Activated CD4-positive, CD25-positive, alpha-beta regulatory T cell treated with anti-CD3 and anti-CD28 coated beads, Interleukin-2, amount 50 U/mL, for 16 hours (primary cell): Measurements from ENCODE around the gene IARS2.
"Not testable (repeated sequence)": the region's sequence is repeated elsewhere in the genome, so short reads cannot be mapped to it uniquely, and the experiment has no call there.

Experiments used
- DNase-seq: peaks from one replicate; pipeline ENCODE4 v3.0.0-alpha.2; 2020; ENCODE audit warnings: low read depth, low spot score

The IARS2 gene

DNA sequence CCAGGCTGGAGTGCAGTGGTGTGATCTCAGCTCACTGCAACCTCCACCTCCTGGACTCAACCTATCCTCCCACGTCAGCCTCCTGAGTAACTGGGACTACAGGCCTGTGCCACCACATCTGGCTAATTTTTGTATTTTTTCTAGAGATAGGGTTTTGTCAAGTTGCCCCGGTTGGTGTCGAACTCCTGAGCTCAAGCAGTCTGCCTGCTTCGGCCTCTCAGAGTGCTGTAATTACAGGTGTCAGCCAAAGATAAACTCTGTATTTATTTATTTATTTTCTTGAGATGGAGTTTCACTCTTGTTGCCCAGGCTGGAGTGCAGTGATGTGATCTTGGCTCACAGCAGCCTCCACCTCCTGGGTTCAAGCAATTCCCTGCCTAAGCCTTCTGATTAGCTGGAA, 18.7 kb downstream of the IARS2 start:
- DNase-seq, result not testable (repeated sequence)

DNA sequence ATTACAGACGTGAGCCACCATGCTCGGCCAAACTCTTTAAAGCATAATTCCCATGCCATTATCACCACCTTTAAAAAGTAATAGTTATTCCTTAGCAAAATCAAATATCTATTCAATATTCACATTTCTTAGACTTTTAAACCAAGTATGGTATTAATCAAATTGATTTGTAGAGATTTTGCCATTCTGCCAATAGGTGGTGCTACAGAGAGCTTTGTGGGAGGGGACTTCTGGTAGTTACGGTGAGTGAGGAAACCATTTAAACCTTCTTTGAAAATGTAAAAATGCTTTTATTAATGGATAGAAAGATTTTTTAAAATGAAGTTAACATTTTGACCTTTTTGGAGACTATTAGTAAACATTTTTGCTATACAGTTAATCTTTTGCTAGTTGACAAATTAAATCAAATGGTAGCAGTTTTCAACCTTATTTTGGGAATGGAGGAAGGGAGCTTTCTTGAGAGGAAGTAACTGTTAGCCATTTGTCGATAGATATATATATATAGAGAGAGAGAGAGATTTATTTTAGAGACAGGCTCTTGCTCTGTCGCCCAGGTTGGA, 19.3 kb downstream of the IARS2 start:
- DNase-seq, result no peak

DNA sequence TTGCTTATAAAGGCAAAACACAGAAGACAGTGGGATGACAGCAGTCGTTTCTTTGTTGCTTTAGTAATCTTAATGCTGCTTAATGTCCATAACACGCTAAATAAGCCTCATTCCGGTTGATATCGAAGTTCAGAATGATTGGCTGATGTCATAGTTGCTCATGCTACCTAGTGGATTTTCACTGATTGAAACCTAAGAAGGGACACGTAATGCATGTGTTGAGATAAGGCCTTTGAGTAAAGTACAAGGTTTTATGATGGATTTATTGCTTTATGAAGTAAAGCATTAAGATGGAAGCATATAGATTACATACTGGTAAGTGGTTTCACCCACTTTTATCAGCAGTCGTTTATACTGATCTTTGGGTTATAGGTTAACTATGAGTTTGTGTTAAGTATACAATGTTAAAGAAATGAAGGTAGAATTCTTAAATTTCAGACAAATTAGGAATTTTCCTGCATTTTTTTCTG, 25.1 kb downstream of the IARS2 start:
- no peak for DNase-seq

DNA sequence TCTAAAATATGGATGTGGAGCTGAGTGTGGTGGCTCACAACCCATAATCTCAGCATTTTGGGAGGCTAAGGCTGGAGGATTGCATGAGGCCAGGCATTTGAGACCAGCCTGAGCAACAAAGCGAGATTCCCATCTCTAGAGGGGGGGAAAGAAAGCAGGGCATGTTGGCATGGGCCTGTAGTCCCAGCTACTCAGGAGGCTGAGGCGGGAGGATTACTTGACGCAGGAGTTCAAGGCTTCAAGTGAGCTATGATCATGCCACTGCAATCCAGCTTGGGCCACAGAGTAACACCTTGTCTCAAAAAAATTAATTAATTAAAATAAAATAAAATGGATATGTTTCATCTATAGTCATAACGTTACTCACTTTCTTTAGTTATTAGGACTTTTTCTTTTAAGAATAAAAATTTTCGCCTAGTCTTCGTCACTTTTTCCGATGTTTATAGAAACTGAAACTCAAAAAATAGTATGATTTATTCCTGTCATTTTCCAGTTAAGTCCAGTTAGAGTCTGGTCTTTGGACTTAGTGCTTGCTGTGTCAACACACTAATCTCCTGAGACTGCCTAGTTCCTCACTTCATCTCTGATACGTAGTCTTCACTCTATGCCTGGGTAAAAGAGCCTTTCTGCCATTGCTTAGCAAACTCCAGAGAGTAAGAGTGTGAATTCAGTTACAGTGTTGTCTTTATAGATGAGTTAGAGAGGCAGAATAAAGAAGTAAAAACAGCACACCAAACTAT, 28.0 kb downstream of the IARS2 start:
- no peak for DNase-seq

DNA sequence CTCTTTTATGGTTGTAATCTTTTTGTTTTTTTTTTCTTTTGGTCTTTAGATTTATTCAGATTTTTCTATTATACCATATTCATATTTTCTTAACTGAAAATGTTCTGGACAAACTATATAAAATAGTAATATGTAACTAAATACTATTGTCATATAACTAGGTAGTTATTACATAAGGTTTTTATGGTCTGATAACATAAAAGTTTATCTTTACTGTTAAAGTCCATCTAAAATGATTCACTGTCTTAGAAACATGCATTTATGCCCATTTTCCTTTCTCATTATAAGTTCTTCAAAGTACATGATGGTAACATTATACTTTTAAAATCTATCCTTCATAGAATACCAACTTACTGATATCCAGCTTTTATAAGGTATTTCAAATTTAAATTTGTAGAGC, 29.1 kb downstream of the IARS2 start:
- no peak for DNase-seq

DNA sequence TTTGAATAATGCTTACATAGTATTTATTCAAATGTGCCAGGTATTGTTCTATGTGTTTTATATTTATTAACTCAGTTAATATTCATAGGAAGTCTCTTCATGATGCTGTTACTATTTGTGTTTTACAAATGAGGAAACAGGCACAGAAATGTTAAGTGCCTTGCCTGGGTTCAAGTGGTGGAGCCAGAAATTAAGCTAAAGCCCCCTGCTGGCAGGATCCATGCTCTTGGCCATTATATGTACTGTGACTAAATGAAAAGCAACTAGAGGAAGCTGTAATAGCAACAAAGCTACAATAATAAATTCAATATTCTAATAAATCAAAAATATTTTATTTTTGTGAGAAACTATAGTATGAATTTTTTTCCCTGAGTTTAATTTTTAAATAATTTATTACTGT, 30.0 kb downstream of the IARS2 start:
- DNase-seq, result no peak

DNA sequence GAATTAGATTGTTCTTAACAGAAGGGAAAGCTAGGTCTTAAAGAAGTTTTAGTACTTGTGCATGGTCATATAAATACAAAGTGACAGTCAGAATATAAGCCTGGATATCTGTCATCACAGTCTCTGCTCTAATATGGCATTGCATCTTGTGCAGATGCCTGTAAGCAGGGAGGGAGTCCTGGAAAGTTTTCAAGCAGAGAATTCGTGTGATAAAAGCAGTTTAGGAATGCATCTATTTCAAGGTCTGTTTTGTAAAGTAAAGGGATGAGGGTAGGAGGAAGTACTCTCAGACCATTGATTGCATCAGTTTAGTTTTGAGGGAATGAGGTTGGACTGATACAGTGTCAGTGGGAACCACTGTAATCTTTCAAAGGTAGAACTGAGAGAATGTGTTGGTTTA, 30.6 kb downstream of the IARS2 start:
- no peak for DNase-seq

DNA sequence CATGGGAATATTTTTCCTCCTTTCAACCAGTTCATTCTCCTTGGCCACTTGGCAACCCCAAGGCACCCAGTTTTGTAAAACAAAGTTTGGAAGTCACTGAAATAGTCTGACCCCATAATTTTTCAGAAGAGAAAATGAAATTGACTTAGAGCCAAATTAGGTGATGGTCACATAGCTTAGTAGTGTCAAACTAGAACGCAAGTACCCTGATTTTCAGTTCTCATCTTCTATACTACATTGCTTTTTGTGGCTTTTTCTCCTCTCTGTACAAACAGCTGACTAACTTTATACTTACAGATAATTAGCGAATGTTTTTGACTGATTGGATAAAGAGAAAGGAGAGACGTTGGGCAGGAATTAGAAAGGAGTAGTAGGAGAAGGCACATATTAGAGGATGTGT, 33.1 kb downstream of the IARS2 start:
- DNase-seq, result no peak

DNA sequence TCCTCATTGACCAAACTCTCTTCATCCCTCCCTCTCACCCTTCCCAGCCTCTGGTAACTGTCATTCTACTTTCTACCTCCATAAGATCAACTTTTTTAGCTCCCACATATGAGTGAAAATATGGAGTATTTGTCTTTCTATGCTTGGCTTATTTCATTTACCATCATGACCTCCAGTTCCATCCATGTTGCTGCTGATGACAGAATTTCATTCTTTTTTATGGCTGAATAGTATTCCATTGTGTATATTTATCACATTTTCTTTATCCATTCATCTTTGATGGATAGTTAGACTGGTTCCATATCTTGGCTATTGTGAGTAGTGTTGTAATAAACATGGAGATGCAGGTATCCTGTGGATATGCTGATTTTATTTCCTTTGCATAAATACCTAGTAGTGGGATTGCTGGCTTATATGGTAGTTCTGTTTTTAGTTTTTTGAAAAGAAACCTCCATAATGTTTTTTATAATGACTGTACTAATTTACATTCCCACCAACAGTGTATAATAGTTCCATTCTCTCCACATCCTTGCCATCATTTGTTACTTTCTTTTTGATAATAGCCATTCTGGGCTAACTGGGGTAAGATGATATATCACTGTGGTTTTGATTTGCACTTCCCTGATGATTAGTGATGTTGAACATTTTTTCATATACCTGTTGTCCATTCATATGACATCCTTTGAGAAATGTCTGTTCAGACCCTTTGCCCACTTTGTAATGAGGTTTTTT, 35.7 kb downstream of the IARS2 start:
- no peak for DNase-seq

DNA sequence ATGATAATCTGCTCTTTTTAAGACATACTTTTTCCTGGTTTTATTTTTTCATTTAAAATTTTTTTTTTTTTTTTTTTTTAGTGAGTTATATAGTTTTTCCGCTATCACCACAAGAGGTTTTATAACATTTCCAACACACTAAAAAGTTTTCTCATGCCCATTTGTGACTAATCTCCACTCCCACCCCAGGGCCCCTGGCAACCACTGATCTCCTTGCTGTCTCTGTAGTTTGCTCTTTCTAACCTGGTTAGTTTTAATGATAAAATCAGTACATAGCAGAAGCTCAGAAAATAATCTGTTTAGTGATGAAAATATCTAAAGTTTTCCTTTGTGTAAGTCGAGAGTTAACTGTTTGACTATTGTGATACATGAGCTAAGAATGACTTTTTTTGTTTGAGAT, 41.8 kb downstream of the IARS2 start:
- no peak for DNase-seq

DNA sequence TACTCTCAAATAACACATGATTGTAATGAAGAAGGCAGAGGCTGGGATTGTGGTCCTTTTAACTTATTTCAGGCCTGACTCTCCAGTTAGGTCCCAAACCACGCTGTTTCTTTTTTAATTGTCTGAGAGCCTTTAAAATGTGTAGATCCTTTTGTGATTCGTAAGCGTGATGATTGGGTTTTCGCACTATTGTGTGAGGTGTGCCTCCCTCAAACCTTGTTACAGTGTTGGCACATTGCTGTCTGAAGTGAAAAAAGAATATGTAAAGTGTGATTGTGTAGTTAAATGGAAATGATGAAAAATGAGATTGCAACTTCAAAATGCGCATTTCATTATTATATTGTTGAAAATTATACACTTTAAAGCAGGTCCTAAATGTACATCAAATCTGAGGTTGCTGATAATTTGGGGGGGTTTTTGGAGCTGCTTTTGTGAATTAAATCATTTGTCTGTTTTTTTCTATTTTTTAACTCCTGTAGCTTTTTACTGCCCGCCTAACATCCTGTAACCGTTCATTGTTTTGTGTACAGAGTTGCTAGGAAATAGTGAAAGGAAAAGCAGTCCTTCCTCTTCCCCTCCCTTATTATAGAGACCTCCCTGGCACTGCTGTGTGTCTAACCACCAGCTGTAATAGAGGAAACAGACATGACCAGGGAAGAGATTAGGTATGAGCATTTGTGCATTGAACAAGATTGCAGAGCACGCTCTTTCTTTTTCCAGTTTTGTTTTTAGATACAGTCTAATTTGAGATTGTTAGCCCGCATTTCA, 43.3 kb downstream of the IARS2 start:
- DNase-seq, result no peak

DNA sequence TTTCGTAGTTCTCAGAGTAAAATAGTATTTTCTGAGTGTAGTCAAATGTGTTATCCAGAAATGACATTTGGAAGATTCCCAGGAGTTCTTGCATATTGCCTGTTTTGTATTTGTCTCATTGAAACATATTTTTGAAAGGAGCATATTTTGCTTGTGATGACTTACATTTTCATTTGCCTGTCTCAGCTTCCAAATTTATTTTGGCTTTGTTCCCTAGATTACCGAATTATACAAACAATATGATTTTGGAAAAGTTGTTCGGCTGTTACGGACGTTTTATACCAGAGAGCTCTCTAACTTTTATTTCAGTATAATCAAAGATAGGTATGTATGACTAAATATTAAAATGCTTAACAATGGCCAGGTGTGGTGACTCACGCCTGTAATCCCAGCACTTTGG, 46.0 kb downstream of the IARS2 start:
- DNase-seq, result no peak

DNA sequence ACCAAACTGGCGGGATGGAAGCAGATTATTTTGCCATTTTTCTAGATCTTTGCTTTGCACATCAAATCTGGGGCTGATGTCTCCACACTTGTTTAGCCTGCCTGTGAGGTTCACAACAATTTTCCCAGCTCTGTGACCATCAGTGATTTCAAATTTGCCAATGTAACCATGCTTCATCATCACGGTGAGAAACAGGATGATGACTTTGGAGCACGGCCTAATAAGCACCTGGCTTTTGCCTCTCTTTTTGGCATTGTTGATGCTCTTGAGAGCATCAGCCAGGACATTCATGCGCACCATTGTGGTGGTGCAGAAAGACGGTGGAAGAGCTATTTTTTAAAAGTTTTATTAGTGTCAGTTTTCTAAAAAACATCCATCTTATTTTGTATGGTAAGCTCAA, 50.1 kb downstream of the IARS2 start:
- DNase-seq, result no peak

DNA sequence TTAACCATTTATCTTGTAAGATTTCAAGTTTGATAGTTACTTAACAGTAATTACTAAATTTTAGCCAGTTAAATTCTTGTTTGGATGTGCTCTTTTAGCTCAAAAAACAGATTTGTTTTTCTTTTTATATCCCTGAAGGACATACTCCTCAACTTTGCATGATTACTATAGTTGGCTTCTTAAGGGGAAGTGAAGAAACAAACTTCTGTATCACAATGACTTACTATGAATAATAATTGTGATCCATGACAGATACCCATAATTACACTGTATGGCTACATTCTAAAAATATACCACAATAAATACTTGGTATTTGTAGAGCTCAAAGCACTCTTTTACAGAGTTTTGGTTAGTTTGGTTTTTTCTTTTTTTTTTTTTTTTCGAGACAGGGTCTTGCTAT, 55.8 kb downstream of the IARS2 start:
- no peak for DNase-seq

DNA sequence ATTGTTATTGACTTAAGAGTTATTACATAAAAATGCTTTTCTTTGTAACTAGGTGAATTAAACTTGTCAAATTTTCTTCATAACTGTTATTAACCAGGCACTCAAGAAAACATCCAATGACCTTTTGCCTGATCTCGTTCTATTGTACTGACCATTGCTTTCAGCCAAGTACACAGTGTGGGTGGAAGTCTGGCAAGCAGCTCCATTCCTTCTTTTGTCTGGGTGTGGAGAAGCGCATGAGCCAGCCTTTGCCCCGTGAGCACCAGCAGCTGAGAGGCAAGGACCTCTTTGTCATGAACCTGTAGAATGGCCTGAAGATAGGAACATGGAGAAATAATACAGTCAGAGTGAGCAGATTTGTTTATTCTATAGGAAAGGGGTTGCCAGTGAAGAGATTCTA, 57.5 kb downstream of the IARS2 start:
- DNase-seq, result no peak

DNA sequence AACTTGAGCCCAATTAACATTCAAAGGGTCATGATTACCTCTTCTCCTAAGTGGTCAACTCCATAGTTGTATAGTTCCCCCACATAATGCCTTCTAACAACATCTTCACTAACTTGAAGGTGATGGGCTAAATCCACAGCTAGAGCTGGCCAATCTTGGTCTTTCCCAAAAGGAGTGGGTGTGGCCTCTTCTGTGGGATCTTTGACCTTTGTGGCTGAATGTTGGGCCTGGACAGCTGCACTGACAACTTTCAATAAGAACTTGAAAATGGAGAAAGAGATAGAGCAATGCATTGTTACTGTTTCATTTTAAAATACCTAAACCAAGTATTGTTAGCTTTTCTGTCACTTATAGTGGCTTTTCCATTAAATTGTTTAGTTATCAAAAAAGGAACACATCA, 59.2 kb downstream of the IARS2 start:
- DNase-seq, result no peak

DNA sequence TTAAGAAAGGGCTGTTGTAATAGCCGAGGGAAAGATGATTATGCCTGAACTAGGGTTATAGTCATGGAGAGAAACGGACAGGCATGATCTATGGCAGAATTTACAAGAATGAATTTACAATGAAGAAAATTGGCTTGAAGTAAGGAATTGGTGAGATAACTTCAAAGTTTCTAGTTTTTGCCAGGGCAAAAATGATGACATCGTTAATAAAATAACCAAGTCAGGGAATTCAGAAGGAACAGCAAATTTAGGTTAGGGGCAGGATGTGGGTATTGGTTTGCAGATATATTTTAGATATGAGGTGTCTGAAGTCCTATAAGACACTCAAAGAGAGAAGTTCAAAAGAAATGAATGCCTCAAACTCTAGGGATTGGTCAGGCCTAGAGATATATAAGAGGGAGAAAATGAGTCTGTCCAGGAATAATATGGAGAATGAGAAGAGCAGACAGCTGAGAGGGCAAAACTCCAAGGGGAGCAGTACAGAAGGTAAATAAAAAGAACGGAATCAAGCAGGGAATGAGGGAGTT, 62.8 kb downstream of the IARS2 start:
- no peak for DNase-seq

DNA sequence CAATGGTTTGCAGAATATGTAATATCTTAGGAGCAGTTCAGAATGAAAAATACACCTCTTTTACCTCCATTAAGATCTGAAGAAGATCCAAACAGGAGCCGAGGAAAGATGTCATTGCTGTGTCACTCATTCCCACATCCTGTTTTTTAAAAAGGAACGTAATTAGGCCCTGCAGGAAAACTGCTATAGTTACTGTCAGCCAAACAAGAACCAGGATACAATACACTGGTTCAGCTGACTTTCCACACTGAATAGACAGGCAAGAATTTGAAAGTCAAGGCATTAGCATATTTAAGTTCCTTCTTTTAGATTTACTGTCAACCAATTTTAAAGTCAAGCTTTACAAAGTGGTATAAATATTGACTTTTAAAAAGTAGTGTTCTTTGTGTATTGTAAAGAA, 63.8 kb downstream of the IARS2 start:
- no peak for DNase-seq

DNA sequence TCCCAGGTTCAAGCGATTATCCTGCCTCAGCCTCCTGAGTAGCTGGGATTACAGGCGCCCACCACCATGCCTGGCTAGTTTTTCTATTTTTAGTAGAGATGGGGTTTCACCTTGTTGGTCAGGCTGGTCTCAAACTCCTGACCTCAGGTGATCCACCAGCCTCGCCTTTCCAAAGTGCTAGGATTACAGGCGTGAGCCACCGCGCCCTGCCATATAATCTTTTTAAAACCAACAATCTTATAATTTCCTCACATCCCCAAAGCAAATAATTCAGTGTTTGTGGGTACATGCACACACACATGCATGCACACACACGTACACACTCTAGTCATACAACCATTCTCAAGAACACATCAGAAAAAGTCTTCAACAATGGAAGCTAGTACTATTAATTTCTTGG, 64.6 kb downstream of the IARS2 start:
- not testable (repeated sequence) for DNase-seq

DNA sequence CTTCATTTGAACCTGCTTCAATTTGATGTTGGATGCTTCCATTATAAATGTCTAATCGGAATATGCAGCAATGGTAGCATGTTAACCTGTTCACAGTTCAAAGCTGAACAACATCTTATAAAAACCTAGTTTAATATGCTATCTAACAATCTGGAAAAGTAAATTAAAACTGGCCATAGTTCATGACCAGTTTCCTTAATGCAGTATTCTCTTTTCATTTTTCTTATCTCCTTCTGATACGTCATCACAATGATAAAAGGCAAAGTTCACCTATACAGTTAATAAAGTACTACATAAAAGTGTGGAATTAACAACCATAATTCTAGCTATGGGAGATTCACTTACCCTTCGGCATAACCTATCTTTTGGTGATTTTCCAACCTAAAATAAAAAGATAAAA, 65.1 kb downstream of the IARS2 start:
- DNase-seq, result no peak

DNA sequence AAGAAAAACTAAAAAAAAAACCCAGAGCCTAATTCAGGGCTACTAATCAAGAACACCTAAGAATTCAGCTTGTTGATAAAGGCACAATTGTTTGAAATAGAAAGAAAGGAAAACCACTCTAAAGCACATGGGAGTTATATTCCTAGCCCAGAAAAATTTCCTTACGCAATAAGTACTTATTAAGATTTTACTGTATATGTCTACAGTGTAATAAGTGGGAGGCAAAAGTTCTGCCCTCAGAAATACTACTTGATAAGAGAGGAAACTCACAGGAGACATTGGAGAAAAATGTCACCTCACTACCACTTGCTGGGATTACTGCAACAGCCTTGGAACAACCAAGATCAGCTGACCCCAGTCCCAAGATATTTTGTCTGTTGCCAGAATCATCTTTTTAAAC, 66.1 kb downstream of the IARS2 start:
- DNase-seq, result no peak

DNA sequence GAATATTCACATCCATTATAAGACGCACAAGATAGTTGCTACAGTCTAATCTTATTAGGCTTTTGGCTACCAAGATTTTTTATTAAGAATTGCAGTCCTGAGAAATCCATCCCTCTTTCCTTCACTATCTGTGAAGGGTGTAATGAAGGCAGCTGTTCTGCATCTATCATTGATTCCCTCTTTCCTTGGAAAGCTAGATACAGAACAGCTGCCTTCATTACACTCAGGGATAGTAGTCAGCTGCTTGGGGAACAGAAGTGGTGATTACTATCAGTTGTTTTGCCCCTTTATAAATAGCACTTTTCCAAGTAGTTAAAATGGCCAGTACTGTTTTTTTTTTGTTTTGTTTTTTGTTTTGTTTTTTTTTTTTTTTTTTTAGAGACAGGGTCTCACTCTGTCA, 70.2 kb downstream of the IARS2 start:
- DNase-seq, result no peak
